HG03045 (cell line): Measurements from ENCODE around the gene SNAP23.
"Not testable (repeated sequence)": the region's sequence is repeated elsewhere in the genome, so short reads cannot be mapped to it uniquely, and the experiment has no call there.

Experiments used
- ATAC-seq: cut with Tn5 transposase; IDR thresholded peaks from one replicate; pipeline ENCODE4 v1.9.1; 2021; ENCODE audit warnings: mild to moderate bottlenecking, moderate library complexity; ENCODE audit not compliant: unreplicated experiment

The SNAP23 gene

DNA sequence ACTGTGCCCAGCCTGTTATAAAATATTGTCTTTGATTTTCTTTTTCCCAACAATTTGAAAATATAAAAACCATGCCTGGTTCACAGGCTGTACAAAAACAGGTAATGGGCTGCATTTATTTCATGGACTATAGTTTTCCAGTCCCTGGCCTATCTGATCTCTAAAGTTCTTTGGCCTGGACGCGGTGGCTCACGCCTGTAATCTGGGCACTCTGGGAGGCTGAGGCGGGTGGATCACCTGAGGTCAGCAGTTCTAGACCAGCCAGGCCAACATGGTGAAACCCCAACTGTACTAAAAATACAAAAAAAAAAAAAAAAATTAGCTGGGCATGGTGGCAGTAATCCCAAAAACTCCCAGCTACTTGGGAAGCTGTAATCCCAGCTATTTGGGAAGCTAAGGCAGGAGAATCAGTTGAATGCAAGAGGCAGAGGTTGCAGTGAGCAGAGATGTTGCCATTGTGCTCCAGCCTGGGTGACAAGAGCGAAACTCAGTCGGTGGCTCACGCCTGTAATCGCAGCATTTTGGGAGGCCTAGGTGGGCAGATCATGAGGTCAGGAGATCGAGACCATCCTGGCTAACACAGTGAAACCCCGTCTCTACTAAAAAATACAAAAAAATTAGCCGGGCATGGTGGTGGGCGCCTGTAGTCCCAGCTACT lies 61.2 kb downstream of the SNAP23 start:
- not testable (repeated sequence) for ATAC-seq

DNA sequence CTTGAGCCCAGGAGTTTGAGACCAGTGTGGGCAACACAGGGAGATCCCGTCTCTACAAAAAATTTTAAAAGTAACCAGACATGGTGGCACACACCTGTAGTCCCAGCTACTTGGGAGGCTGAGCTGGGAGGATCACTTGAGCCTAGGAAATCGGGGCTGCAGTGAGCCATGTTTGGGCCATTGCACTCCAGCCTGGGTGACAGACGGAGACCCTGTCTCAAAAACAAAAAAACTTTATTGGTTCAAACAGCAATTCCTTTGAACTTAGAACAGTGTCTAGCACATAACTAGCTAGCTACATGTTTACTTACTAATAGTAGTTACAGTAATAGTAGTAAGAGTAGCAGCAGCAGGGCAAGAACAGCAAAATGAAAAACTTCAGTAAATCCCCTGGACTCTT lies 63.3 kb downstream of the SNAP23 start:
- ATAC-seq = no peak

DNA sequence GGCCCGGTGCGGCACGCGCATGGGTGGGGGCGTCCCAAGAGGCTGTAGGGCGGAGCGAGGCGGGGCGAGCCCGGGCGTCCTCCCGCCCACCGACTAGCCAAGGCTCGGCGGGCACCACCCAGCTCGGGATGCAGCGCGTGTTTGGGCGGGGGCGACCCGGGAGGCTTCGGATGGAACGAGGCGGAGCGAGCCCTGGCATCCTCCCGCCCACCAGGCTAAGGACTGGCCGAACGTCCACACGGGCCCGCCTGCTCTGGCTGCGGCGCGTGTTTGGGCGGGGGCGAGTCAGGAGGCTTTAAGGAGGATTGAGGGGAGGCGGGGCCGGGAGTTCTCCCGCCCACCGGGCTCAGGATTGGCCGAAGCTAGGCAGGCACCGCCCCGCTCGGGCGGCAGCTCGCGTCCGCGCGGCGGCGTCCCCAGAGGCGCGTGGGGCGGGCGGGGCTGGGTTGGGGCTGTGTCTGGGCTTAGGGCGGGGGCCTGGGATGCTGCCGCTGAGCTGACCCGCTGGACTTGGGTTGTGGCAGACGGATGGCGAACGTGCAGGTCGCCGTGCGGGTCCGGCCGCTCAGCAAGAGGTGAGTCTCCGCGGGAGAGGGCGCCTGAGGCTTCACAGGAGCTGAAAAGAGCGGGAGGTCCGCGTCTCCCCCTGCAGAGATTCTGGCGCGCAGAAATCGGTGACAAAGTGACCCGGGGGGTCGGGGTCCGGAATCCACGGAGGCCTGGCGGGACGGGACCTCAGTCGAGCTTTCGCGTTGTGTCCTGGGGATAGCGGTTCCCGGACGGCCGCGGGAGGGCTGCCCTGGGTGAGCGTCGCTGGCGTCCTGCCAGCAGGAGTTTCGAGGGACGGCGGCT lies 80.0 kb downstream of the SNAP23 start, which contains the start of gene STARD9:
Gene STARD9 (plus strand): TSS at position 419 of the 852 bp plus-strand sequence. CDS start 110 bp downstream, at position 529.
- peak; percentile 90 for ATAC-seq

DNA sequence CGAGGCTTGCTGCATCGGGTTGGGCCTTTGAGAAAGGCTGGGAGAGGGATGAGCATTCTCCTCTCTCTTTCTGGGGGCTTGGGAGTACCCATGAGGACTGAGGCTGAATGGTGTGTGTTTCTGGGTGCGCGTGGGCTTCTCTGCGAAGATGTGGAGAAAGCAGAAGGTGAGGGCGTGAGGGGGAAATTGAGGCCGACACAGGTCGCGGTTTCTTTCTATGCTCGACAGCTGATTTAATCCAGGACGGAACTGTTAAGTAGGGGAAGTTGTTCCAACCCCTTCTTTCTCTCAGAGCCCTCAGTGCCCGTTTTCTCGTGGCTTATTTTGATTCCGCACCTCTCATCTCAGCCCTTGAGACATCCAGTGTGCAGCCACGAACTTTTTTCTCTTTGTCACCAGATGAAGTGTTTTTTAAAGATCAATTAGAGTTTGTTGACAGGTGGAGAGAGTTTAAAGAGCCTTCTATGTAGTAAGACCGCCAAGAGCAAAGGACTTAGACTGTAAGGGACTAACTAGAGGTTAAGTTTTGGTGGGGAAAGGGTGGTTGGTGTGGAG lies 80.7 kb downstream of the SNAP23 start:
- no peak for ATAC-seq

DNA sequence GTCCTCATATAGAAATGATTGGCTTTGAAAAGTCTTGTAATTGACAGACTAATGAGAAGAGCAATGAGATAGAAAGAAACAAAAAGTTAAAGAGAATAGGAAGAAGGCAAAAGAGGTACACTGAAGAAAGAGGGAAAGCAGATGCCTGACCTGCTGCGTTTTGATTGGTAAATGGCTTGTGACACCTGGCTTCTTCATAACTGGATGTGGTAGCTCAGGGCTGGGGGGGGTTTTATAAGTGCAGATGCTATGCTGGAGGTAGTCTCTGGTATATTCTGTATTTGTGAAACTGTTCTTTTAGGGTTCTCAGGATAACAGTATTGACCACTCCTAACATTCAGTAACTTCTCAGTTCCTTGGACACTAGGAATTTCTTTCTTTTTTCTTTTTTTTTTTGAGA lies 81.3 kb downstream of the SNAP23 start:
- ATAC-seq = no peak

DNA sequence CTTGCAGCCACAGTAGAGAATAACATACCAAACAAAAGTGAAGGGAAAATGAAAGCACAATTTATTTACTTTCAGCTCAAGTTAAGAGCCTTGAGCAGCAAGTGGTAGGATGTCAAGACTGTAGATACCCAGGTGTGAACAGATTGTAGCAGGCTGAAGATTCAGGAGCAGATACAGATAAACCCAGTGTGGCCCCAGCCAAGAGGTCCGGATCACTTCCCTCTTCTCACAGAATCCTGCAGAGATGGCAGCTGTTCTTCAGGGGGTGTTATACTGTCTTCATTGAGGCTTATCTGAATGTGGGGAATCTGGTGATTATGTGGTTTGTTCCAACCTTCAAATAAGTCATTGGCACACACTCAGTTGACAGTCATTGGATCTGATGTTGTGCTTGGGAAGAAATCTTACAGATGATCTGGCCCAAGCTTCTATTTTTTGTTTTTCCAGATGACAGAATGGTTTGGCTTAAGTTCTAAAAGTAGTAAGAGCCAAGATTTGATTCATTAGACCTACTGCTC lies 82.1 kb downstream of the SNAP23 start:
- ATAC-seq = no peak

DNA sequence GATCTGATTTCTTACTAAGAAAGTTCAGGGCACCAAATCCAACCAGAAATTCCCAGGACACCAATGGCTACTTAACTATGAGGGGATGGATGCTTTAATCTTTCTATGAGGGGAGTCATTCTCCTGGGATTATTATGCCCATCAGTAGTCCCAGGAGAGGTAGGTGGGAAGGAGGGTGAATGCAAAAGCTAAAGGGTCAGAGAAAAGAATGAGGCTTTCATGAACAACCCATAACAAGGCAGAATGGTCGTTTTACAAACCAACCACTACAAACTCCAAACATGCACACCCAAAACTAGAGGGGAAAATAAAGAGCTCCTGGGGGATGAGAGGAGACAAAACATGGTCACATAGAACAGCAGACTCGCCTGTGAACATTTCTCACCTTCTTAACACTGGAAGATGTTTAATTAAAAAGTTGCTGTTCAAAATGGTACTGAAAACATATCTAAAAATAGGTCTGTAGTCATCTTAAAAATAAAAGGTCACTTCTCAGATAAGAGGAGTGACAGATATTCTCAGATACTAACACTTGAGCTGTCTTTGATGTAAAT lies 83.6 kb downstream of the SNAP23 start:
- ATAC-seq = no peak

DNA sequence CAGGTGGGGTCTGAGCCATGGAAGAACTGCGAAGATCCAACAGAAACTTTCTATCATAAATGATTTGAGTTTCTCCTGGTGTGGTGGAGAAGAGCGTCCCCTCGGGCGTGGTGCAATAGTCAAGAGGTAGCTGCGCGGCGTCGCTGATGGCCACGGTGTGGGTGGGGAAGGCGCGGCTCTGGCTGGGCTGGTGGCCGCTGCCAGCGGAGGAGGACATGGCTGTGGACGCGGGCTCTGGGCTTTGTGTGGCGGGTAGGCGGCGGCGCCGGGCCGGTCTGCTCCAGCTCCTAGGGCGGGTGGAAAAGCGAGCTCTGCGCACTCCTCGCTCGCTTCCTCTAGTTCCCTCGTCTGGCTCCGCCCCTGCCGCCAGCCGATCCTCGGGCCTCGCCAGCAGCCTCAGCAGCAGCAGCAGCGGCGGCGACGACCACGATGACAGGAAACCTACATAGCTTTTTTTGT lies 85.9 kb downstream of the SNAP23 start:
- ATAC-seq = peak; percentile 81
